GM21526 (cell line): ENCODE data around the gene PCSK5.

ENCODE experiments used
- ATAC-seq: cut with Tn5 transposase; IDR thresholded peaks from one replicate; pipeline ENCODE4 v1.9.1; 2021; ENCODE audit warnings: moderate library complexity; ENCODE audit not compliant: unreplicated experiment, low FRiP score

PCSK5 gene

GRCh38 chr9:76370396-76371023, 480.0 kb downstream of the PCSK5 start:
- no peak for ATAC-seq

GRCh38 chr9:76371901-76372300, 481.4 kb downstream of the PCSK5 start:
- ATAC-seq: no peak

- no peak for ATAC-seq
Measured at GRCh38 chr9:76372336-76372735, 481.9 kb downstream of the PCSK5 start.

DNA sequence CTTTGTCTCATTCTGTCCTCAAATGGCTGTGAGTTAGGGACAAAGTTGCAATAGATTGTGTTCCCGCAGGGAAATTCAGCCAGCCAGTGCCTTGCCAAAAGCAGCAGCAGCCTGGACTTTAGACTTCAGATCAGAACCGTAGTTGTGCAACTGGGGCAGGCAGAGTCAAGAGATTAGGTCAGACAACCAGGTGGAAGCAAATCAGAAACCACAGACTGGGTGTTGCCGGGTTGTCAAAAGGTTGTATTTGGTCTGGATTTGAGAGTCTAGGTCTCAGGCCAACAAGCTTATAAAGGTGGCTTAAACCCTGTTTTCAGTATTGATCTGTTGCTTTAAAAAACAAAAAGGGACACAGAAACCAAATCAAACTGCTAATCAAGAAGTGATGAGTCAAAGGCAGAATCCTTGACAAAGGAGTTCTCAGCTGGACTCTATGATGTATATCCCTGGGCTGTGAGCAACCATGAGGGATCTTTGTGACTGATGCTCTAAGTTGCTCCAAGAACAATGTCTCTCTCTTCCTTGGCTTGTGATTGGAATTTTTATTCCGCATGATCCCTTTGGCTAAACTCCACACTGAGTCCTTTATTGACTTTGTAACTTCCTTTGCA, 482.8 kb downstream of the PCSK5 start:
- no peak for ATAC-seq

GRCh38 chr9:76373784-76374474, 483.5 kb downstream of the PCSK5 start:
- no peak for ATAC-seq

GRCh38 chr9:76374783-76375559, 484.5 kb downstream of the PCSK5 start:
- no peak for ATAC-seq

GRCh38 chr9:76377791-76378190, 487.3 kb downstream of the PCSK5 start:
- ATAC-seq: no peak

- ATAC-seq: no peak
Measured at GRCh38 chr9:76378367-76379073, 488.0 kb downstream of the PCSK5 start.

DNA sequence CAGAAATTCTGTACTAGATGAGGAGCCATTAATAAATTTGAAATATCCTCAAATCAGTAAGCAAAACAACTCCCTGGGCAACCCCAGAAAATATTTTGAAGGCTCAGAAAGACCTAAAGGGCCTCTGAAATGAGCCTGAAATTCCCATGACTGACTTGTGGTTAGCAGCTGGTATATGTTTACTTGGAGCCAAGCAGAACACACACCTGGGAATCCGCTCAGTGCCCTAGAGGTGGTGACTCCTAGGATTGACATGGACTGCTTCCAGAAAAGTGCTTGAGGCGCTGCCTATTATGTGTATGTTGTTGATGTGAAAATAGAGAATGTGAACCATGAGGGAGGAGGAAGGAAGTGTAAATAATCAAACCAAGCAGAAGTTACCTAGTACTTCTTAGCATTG, 489.0 kb downstream of the PCSK5 start:
- ATAC-seq: no peak

DNA sequence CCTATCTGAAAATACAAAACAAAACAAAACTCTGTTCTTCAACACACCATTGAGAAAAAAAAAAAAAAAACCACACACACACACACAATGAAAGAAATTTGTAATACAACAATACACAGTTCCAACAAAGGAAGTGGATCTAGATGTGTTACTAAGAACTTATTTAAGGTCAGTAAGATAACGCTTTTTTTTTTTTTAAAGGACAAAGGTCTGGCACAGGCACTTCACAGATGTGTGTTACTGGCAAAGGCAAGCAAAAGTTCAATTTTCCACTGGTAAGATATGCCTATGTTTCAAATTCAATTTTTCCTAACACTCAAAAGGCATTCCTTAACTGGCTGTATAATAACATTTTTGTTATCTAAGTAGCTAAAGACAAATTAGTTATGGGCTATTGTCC, 500.2 kb downstream of the PCSK5 start:
- no peak for ATAC-seq

DNA sequence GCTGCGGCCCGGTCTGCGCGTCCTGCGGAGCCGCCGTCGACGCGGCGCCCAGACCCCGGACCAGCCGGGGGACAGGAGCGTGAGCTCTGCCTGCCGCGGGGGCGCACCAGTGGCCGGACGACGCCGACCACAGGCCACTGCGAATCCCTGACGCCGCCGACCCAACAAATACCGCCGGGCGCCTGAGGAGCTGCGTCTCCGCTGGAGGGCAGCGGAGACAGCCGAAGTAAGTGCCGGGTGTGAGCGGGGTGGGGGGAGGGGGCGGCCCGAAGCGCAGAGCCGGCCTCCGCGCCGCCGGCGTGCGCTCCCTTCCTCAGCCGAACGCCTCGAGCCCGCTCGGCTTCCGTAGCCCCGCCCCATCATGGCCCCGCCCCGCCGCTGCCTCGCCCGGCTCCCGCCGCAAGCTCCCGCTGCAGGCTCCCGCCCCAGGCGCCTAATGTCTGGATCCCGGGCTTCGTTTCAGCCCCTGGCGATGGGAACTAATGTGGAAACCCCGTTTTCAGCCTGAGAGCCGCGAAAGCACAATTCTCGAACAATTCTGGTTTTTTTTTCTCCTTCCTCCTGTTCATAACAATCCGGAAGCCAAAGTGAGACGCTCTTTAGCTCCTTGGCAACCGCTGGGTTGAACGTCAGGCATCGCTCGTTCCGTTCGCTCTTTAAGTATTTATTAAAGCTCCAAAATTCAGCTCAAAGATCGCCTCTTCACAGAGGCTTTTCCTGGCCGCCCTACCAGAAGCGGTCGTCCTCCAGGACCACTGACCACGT, 503.9 kb downstream of the PCSK5 start, which contains the start of gene RFK:
TSS of gene RFK (minus strand) at position 232 of the 765 bp plus-strand sequence. CDS start 255 bp downstream, outside the sequence.
- ATAC-seq: peak; percentile 69

DNA sequence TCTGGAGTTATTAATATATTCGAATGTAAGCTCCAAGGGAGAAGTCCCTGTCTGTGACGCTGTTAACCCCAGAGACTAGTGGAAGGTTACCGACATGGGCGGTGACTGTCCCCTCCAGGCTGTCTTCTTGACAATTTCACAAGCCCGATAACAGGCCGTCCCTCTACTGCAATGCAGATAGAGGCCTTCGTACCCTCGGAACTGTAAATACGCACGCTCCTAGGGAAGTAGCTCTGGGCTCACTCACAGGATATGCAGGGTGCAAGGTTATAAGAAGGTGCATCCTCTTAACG, 504.4 kb downstream of the PCSK5 start:
- peak; percentile 59 for ATAC-seq

- ATAC-seq: no peak
Measured at GRCh38 chr9:76395381-76395780, 504.9 kb downstream of the PCSK5 start.

DNA sequence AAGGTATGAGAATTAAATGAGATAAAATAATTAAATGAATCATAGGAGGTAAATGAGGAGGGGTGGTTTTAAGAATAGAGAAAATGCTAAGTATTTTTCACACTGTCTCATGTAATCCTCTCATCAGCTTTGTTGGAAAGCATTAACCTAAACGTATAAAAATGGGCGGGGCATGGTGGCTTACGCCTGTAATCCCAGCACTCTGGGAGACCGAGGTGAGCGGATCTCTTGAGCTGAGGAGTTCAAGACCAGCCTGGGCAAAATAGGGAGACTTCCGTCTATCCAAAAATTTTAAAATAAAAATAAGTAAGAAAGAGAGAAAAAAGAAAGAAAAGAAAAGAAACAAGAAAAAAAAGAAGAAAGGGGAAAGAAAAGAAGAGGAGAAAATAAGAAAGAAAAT, 505.7 kb downstream of the PCSK5 start:
- no peak for ATAC-seq

GRCh38 chr9:76396597-76396996, 506.1 kb downstream of the PCSK5 start:
- ATAC-seq: no peak

DNA sequence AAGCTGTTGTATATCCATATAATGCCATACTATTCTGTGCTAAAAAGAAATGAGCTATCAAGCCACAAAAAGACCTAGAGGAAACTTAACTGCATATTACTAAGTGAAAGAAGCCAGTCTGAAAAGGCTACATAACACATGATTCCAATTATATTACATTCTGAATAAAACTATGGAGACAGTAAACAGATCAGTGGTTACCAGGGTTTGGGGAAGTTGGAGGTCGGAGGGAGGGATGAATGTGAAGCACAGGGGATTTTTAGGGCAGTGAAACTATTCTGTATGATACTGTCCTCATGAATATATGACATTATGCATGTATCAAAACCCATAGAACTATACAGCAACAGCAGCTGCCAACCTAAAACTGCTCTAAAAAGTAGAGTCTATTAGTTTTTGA, 509.4 kb downstream of the PCSK5 start:
- no peak for ATAC-seq

GRCh38 chr9:76400534-76401096, 510.1 kb downstream of the PCSK5 start:
- no peak for ATAC-seq

DNA sequence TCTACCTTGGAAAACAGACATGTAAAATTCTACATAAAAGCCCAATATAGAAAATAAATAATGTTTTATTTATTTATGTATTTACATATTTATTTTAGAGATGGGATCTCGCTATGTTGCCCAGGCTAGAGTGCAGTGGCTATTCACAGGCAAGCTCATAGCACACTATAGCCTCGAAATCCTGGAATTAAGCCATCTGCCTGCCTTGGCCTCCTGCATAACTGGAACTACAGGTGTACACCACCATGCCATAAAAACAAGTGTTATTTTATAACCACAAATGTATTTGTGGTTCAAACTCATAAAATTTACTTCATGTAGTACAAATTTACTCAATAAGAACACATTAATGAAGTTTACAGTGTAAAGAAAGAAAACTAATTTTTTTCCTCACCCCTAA, 510.7 kb downstream of the PCSK5 start:
- no peak for ATAC-seq

GRCh38 chr9:76401580-76402354, 511.3 kb downstream of the PCSK5 start:
- ATAC-seq: no peak
